ENCODE data around the gene PLA2G5.
"Not testable (repeated sequence)": the region's sequence is repeated elsewhere in the genome, so short reads cannot be mapped to it uniquely, and the experiment has no call there.

Gene PLA2G5

GRCh38 chr1:20120796-20121195 lies 50.8 kb downstream of the PLA2G5 start:
- DNase-seq (ENCODE audit: low spot score): no peak

DNA sequence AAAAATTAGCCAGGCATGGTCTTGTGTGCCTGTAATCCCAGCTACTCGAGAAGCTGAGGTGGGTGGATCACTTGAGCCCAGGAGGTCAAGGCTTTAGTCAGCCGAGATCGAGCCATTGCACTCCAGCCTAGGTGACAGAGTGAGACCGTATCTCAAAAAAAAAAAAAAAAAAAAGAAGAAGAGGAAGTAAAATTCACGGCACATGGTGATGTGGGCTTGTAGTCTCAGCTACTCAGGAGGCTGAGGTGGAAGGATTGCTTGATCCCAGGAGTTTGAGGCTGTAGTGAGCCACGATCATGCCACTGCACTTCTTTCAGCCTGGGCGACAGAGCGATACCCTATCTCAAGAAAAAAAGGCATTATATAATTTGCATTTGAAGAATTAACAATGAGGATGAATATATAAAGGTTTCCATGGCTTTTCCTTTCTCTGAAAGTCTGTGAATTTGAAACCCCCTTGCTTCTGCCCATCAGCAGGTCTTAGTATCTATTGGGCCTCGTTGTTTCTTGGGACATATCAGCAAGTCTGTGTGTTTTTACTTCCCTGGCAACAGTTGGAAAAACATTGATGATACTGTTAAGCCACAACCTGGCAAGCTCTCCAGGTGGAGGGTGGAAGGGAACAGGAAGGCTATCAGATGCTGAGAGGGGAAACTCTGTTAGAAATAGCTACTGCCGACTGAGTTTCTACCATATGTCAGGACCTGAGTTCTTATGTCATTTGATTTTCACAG lies 53.9 kb downstream of the PLA2G5 start:
- DNase-seq (ENCODE audit: low spot score): no peak

GRCh38 chr1:20124456-20125057 lies 54.6 kb downstream of the PLA2G5 start:
- DNase-seq (ENCODE audit: low spot score): no peak

- no peak for DNase-seq (ENCODE audit: low spot score)
Measured at GRCh38 chr1:20125100-20125499, 55.1 kb downstream of the PLA2G5 start.

DNA sequence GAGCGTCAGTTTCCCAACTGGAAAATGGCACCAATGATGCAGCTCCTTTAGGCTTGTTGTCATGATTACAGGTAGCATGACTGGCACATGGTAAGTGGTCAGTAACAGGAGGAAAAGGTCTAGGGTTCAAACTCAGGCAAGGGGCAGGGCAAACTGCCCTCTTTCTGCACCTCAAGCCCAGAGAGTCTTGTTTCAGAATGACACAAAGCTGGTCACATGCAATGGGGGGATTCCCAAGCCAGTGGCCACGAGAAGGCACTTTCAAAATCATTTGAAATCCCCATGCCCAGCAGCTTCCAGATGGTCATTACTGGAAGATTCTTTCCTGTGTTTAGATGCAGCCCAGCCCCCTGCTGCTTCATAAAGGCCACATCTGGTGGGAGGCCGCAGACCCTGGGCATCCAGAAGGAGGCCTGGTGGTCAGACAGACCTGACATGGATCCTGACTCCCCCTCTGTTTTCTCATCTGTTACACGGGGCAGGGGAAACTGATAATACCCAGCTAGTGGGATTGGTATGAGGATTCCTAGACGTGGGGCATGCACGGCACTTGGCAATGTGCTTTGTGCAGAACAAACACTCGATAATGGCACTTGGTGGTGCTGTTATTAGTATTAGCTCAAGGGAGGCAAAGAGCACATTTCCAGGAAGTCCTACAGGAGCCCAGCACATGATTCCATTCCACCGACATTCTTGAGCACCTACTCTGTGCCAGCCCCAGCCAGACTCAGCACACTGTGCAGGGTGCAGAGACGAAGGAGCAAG lies 56.2 kb downstream of the PLA2G5 start:
- DNase-seq (ENCODE audit: low spot score): no peak

DNA sequence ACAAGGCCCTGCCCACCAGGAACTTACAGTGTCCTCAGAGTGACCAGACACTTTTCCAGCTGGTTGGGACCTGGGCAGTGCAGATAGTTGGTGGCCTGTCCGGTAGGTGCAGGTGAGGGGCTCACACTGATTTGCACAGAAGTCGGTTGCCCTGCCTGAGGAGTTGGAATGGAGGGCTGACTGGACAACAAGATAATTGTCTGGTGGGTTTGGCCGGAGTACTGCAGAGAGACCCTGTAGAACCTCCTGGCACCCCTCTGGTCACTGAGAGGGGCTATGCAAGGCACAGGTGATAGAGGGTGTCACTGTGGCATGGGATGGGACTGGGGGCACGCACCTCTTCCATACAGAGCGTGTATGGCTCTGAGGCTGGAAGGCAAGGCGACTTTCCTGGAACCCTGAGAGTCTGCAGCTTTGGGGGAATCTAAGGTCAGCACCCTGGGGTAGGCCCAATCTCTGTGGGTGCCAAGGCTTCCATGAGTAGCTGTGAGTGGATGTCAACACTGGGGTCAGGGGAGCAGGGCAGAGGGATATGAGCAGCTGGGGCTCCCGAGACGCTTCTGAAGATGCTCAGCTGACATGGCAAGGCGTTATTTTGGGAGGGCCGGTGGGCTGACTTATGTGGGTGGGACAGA lies 56.9 kb downstream of the PLA2G5 start:
- DNase-seq (ENCODE audit: low spot score): no peak

GRCh38 chr1:20130518-20130917 lies 60.5 kb downstream of the PLA2G5 start:
- DNase-seq (ENCODE audit: low spot score): not testable (repeated sequence)

DNA sequence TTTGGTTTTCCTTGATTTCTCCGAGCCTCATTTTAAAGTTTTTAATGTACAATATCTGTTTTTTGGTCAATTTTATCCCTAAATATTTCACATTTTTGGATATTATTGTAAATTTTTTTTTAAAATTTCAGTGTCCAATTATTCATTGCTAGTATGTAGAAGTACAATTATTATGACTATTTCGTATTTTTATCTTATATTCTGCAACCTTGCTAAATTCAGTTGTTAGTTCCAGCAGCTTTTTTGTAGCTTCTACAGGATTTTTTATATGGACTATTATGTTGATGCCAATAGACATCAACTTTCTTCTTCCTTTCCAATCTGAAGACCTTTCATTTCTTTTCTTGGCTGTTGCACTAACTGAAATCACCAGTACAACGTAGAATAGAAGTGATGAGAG lies 65.0 kb downstream of the PLA2G5 start:
- no peak for DNase-seq (ENCODE audit: low spot score)

DNA sequence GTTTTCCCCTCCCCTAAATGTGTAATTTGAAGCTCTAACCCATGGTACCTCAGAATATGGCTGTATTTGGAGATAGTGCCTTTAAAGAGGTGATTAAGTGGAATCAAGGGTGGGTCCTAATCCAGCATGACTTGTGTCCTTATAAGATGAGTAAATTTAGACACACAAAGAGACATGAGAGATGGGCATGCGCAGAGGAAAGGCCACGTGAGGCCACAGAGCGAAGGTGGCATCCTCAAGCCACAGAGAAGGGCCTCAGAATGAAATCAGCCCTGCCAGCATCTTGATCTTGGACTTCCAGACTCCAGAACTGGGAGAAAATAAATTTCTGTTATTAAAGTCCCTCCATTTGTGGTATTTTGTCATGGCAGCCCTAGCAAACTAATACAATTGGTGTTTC lies 66.3 kb downstream of the PLA2G5 start:
- no peak for DNase-seq (ENCODE audit: low spot score)

GRCh38 chr1:20137055-20137454 lies 67.1 kb downstream of the PLA2G5 start:
- DNase-seq (ENCODE audit: low spot score): no peak

GRCh38 chr1:20137604-20138003 lies 67.6 kb downstream of the PLA2G5 start:
- no peak for DNase-seq (ENCODE audit: low spot score)

- no peak for DNase-seq (ENCODE audit: low spot score)
Measured at GRCh38 chr1:20138346-20138745, 68.4 kb downstream of the PLA2G5 start.

DNA sequence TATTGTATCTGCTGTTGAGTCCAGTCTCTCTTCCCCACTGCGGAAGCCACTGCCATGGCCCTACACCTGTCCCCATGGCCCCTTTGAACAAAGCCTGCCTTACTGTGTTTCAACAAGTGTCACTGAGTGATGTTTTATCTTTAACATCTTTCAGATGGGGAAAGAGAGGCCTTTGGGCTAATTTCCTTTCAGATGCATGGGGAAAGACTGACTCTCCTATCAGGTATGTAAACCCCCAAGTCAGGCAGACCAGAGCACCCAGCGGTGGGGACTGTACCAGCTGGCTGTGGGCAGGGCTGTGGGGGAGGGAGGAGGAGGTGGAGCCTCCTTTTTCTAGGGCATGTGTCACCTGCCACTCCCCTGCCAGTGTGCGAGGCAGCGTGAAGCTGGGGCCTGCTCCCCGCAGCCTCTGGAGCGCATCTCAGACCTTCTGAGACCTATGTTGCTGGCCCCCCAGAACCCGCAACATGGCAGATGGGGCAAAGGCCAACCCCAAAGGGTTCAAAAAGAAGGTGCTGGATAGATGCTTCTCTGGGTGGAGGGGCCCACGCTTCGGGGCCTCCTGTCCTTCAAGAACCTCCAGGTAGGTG lies 69.1 kb downstream of the PLA2G5 start, which contains the start of gene PLA2G2F:
Gene PLA2G2F (plus strand): TSS at position 363 of the 590 bp plus-strand sequence. CDS start 105 bp downstream, at position 468.
- no peak for DNase-seq (ENCODE audit: low spot score)

GRCh38 chr1:20139776-20140612 lies 70.0 kb downstream of the PLA2G5 start:
- no peak for DNase-seq (ENCODE audit: low spot score)

- no peak for DNase-seq (ENCODE audit: low spot score)
Measured at GRCh38 chr1:20141001-20141400, 71.0 kb downstream of the PLA2G5 start.

DNA sequence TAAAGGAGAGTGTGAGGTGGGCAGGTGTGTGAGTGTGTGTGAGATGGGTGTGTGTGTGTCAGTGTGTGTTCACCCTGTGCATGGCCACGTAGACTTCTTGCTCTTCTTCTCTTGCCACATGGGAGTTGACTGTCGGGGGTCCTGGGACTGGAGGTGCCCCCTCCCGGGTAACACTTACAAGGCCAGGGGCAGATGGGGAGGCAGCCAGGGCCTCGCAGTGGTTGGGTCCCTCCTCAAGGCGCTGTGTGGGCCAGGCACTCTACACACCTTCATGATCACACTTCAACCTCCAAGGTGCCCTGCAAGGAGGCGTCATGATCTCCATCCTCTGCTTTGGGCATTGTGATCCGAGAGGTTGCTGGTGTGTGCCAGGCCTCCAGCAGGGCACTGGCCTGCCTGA lies 71.5 kb downstream of the PLA2G5 start:
- no peak for DNase-seq (ENCODE audit: low spot score)
